Stomach smooth muscle (tissue), 2 donors: Measurements from ENCODE around the gene TIMM21.

Source experiments
- H3K27ac ChIP-seq: one replicate; pipeline ENCODE4 v1.7.0; 2013; ENCODE audit warnings: mild to moderate bottlenecking, low read length, inconsistent platforms
- H3K27me3 ChIP-seq, 2 donors: one replicate each; pipeline ENCODE4 v1.7.0; 2013; ENCODE audit warnings: low read length in 2 of 2; ENCODE audit not compliant: insufficient read depth in 2 of 2, control insufficient read depth in 1 of 2
- H3K36me3 ChIP-seq, 2 donors: one replicate each; pipeline ENCODE4 v1.7.0; 2013; ENCODE audit warnings: low read length in 2 of 2; ENCODE audit not compliant: control insufficient read depth in 2 of 2, insufficient read depth in 2 of 2
- H3K4me1 ChIP-seq: one replicate; pipeline ENCODE4 v1.7.0; 2013; ENCODE audit warnings: low read length; ENCODE audit not compliant: control insufficient read depth, insufficient read depth
- H3K4me3 ChIP-seq, 2 donors: one replicate each; pipeline ENCODE4 v1.7.0; 2013; ENCODE audit warnings: low read length in 2 of 2
- H3K9ac ChIP-seq, 2 donors: one replicate each; pipeline ENCODE4 v1.7.0; 2013; ENCODE audit warnings: low read length in 2 of 2, mild to moderate bottlenecking in 1 of 2
- H3K9me3 ChIP-seq, 2 donors: one replicate each; pipeline ENCODE4 v1.7.0; 2013; ENCODE audit warnings: low read length in 2 of 2; ENCODE audit not compliant: control insufficient read depth in 2 of 2
- donor health status: healthy.
- donor health status: Pancreatic carcinoma.

TIMM21 gene

DNA sequence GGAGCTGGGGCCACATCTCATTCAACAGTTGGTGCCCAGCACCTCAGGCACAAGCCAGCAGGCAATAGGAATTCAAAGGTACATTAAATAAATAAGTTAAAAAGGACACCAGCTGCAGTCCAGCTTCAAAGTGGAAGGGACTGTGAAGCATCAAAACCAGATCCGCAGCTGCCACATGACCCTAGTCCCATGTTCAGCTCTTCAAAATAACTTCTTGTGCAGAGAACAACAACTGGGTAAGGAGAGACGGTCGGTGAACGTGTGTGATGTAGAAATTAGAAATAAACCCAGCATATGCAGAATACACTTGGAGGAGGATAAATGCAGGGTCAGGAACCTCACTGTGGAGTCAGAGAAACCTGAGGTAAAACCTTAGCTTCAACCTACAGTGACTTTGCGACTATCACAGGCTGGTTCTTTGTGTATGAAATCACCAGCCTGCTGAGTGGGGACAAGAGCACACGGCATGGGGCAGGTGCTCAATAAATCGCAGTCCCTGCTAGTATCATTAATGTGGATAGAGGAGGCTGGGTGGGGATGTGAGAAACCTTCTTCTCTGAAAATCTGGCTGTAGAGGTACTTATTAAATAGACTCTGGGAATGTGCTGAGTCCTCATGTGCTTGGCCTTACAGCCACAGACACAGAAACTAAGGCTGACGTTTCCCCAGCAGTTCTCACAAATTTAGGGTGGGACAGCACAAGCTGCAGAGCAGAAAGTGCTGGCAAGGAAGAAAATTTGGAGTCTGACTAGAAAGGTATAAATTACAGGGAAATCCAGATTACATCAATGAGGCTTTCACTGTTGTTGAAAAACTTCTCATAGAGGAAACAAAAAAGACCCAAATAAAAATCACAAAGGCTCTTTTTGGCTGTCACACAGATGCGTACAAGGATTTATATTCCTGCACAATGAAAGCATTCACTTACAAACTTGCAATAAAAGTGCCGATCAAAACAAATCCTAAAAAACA is 21.4 kb upstream of the TIMM21 start:
- H3K4me1 ChIP-seq, result no peaks in the 10 kb centered on the region
- H3K9me3 ChIP-seq, result no peaks in the 10 kb centered on the region
- no peaks in the 10 kb centered on the region for H3K27me3 ChIP-seq
- no peak overlapping the region for H3K4me3 ChIP-seq
- H3K36me3 ChIP-seq, result no peaks in the 10 kb centered on the region
- H3K27ac ChIP-seq, result no peak overlapping the region
- no peak overlapping the region for H3K9ac ChIP-seq

DNA sequence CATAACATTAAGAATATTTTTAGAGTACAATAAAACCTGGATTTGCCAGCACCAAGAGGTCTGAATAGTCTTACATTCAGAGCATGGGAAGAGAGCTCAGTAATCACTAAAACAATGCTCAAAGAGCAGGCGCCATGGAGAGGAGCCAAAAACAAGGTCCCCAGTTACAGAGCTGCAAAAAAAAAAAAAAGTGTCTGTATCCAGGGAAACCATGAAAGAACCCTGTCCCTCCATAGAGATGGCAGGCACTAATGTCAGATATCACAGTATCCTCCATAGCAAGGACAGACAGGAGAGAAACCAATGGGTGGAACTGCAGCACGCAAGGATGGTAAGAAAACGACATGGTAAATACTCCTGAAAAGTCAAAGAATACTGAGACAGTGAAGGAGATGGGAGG is 20.2 kb upstream of the TIMM21 start:
- Histone ChIP-seq H3K36me3 (no peaks in the 10 kb centered on the region), H3K27ac (no peak overlapping the region), H3K4me3 (no peak overlapping the region), H3K27me3 (no peaks in the 10 kb centered on the region), H3K9ac (no peak overlapping the region), H3K4me1 (no peaks in the 10 kb centered on the region), H3K9me3 (no peaks in the 10 kb centered on the region)

DNA sequence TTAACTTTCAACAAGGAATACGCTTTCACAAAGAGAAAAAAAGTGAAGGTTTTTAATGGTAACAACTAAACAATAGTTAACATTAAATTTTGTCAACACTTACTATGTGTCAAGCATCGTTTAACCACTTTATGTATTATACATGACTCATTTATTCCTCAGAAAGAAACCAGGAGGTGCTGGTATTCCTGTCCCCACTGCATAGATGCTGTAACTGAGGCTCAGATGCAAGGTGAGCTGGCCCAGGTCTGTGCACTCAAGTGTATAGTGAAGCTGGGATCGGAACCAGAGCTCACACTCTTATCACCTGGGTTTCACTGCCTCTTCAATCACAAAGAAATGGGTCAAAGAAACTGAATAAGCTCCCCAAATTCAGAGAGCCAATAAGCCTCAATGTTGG is 17.2 kb upstream of the TIMM21 start:
- Histone ChIP-seq H3K4me1 (no peaks in the 10 kb centered on the region), H3K4me3 (no peak overlapping the region), H3K36me3 (no peaks in the 10 kb centered on the region), H3K27ac (no peak overlapping the region), H3K27me3 (no peaks in the 10 kb centered on the region), H3K9me3 (no peaks in the 10 kb centered on the region), H3K9ac (no peak overlapping the region)

DNA sequence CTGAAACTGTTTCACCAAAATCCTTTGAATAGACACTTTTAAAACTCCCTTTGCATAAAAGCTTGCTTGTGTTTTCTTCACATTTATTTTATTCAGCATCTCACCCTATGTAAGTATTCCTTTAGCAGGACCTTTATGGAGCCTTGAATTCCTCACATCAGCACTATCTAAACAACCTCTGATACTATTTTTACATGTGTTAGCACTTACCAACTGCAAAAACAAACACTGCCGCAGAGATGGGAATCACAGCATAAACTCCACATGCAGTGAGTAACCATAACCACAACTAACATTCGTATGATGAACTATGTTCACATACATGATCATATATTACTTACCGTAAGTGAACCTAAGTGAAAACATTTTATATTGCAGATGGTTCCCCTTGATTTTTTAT is 16.1 kb upstream of the TIMM21 start:
- Histone ChIP-seq H3K27me3 (no peaks in the 10 kb centered on the region), H3K9me3 (no peaks in the 10 kb centered on the region), H3K4me3 (no peak overlapping the region), H3K27ac (no peak overlapping the region), H3K4me1 (no peaks in the 10 kb centered on the region), H3K9ac (no peak overlapping the region), H3K36me3 (no peaks in the 10 kb centered on the region)

DNA sequence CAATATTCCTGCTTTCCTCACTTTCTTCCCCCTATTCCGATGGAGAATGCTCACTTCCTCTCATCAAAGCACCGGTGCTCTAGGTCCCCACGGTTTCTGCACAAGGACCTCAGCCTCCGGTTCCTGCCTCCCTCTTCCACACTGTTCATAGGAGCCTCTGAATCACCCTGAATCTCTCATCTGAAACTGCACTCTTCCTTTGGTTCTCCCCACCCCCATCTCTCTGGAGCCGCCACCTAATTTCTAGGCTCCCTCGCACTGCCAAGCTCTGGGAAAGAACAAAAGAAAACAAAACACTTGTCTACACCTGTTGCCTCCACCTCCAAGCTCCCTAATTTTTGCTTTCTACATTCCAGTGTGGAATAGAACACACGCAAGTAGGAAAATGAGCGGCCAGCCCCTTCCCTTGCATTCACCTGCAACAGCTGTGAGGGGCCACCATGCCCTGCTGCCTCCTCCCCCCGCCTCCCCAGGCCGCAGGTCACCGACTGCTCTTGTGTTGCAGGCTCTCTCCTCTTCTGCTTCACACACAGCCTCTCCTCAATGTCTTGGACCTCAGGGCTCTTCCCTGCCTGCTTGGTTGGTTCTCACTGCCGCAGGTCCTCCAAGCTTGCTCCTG is 10.3 kb upstream of the TIMM21 start:
- H3K27me3 ChIP-seq, result peaks cover 0 to 2% of the 10 kb centered on the region in 2 donors
- H3K4me3 ChIP-seq, result no peak overlapping the region
- H3K4me1 ChIP-seq, result no peaks in the 10 kb centered on the region
- H3K9me3 ChIP-seq, result no peaks in the 10 kb centered on the region
- no peak overlapping the region for H3K9ac ChIP-seq
- no peaks in the 10 kb centered on the region for H3K36me3 ChIP-seq
- H3K27ac ChIP-seq, result no peak overlapping the region

DNA sequence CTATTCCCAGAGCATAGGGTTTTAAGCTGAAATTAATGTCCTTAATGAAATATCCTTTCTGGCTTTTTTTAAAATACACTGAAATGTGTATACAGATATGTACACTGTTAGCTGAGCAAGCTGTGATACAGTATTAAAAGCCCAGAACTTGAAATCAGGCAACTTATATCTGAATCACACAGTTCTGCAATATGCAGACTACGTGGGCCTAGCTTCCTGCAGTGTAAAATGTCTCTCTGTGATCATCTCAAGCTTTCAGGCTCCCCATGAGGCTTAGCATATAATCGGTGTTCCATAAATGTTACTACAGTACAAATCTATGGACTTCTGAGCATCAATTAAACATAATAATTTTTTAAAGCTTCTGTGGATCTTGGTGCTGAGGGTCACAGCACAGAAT is 8.9 kb upstream of the TIMM21 start:
- H3K27me3 ChIP-seq, result peaks cover 0 to 2% of the 10 kb centered on the region in 2 donors
- no peaks in the 10 kb centered on the region for H3K36me3 ChIP-seq
- no peak overlapping the region for H3K4me3 ChIP-seq
- H3K4me1 ChIP-seq, result no peaks in the 10 kb centered on the region
- no peaks in the 10 kb centered on the region for H3K9me3 ChIP-seq
- H3K9ac ChIP-seq, result no peak overlapping the region
- H3K27ac ChIP-seq, result no peak overlapping the region

DNA sequence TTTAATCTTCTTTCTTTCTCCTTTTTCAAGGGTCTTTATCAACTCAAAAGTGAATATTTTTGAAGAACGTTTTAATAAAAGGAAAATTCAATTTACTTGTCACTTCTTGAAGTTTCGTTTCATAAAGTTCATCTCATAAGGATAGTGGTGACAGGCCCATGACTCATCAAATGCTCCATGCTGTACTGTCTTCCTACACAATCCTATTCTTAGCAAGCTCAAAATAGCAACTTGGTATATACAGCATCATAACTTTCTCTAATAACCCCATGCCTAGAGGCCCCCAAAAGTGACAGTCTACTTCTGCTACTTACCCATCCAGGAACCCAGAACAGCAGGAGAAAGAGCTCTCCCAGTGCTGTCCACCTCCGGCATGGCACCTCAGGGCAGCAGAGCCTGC is 8.4 kb upstream of the TIMM21 start:
- H3K4me1 ChIP-seq, result no peaks in the 10 kb centered on the region
- H3K27me3 ChIP-seq, result peaks cover 0 to 2% of the 10 kb centered on the region in 2 donors
- no peak overlapping the region for H3K27ac ChIP-seq
- H3K9ac ChIP-seq, result no peak overlapping the region
- H3K9me3 ChIP-seq, result no peaks in the 10 kb centered on the region
- no peak overlapping the region for H3K4me3 ChIP-seq
- H3K36me3 ChIP-seq, result no peaks in the 10 kb centered on the region

DNA sequence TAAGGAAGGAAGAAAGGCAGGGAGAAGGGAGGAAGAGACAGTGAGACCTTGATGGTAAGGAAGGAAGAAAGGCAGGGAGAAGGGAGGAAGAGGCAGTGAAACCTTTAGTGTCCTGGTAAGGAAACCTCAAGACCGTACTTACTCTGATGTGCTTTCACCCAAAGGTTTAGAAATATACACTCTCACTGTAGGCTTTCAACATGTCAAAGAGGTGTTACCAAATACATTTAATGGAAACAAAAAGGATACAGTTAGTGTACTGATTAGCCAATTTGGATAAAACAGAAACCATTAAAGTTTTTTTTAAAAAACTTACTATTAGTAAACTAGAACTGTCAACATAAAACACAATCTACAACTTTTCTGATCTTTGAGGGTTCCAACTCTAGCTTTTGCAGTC is 7.7 kb upstream of the TIMM21 start:
- Histone ChIP-seq H3K36me3 (no peaks in the 10 kb centered on the region), H3K9me3 (no peaks in the 10 kb centered on the region), H3K9ac (no peak overlapping the region), H3K4me1 (no peaks in the 10 kb centered on the region), H3K27ac (no peak overlapping the region), H3K4me3 (no peak overlapping the region), H3K27me3 (peaks cover 0 to 2% of the 10 kb centered on the region in 2 donors)

DNA sequence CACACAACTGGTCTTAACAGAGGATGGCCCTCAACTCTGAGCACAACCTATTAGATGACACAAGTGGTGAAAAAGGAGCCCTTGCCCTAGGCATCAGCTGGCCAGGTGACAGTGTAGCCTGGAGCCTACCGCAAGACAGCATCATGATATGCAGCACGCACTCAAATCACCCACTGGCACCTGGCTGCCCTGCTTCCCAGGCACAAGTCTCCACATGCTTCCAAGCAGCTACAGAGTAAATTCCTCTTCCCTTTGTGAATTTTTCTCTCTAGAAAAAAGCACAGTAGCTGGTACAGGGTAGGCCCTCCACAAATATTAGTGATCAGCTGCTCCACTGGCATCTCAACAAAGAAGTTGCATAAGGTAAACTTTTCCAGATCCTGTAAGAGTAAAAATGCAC is 6.7 kb upstream of the TIMM21 start:
- no peak overlapping the region for H3K4me3 ChIP-seq

DNA sequence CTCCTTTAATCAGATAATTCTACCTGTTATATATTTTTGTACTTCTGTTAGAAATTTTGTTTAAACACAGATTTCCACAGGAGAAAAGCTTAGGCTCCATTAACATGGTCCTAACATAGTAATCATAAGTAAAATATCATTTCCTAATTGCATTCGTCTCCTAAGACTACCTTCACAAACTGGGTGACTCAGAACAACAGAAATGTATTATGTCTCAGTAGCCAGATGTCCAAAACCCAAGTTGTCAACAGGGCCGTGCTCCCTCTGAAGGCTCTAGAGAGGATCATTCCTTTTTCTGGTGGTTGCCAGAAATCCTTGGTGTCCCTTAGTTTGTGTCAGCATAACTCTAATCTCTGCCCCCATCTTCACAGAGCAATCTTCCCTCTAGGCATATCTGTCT is 6.1 kb upstream of the TIMM21 start:
- no peak overlapping the region for H3K27ac ChIP-seq
- H3K9me3 ChIP-seq, result no peaks in the 10 kb centered on the region
- H3K9ac ChIP-seq, result no peak overlapping the region
- no peaks in the 10 kb centered on the region for H3K36me3 ChIP-seq
- no peak overlapping the region for H3K4me3 ChIP-seq
- peaks cover 4% of the 10 kb centered on the region for H3K4me1 ChIP-seq
- peaks cover 0 to 2% of the 10 kb centered on the region in 2 donors for H3K27me3 ChIP-seq

More for the DNA sequence above, 6.7 kb upstream of the TIMM21 start:
- H3K9me3 ChIP-seq, result no peaks in the 10 kb centered on the region
- H3K36me3 ChIP-seq, result no peaks in the 10 kb centered on the region
- H3K9ac ChIP-seq, result no peak overlapping the region
- peaks cover 0 to 2% of the 10 kb centered on the region in 2 donors for H3K27me3 ChIP-seq
- no peaks in the 10 kb centered on the region for H3K4me1 ChIP-seq
- no peak overlapping the region for H3K27ac ChIP-seq

DNA sequence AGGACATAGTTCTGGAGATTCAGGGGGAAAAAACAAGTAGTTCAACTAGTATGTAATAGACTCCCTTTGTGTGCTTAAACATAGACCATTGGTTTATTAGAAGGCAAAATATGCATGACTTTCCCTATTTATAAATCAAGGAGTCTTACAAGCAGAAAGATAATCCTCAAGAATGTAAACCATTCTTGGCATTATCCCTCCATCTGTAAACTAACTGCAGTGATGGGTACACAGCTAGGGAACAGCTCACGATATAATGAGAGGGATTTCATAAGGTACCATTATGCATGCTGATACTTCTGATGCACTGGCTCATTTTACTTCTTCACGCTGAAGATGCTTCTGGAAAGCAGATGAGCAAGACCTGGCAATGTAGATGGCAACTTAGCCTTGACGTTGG is 1.6 kb upstream of the TIMM21 start:
- peaks cover 2 to 5% of the 10 kb centered on the region in 2 donors for H3K36me3 ChIP-seq
- peak overlapping the region in 1 of 2 donors; percentile 99 for H3K4me3 ChIP-seq
- H3K27ac ChIP-seq, result no peak overlapping the region
- H3K27me3 ChIP-seq, result no peaks in the 10 kb centered on the region
- no peak overlapping the region for H3K9ac ChIP-seq
- peaks cover 31% of the 10 kb centered on the region for H3K4me1 ChIP-seq
- no peaks in the 10 kb centered on the region for H3K9me3 ChIP-seq
